Measurements from ENCODE around the gene HES4.

- TF ChIP-seq CTCF (conservative IDR thresholded peaks at IDR 0.05) (no peak), ZFX (IDR thresholded peaks at IDR 0.05) (no peak)
Observed at GRCh38 chr1:980602-981395, 19.1 kb downstream of the HES4 start.
